Measurements from ENCODE around the gene PALD1. TPM values are rescaled to one million over a fixed set of nuclear protein-coding genes. Genes with fewer than 3 reads are reported as not detected.
A peak's percentile ranks its signal among the peaks of the same experiment; 100 is the strongest.

PALD1 gene
- polyA plus RNA-seq, 2 donors: 2.1 to 3.4 TPM

DNA sequence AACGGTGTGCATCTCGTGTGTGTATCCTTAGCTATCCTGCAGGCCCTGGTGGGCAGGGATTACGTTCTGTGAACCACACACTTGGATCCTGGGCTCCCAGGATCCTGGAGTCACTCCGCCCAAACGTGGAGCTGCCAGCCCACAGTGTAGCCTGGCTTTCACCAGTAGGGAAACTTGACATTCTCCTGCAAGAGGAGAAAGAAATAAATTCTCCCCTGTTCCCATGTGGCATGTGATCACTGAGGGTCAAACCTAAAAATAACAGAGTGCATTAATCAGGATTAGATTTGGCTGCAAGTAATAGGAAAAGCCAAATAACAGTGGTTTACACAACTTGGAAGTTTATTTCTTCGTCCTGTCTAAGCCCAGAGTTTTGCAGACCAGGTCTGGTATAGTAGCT, 32.3 kb downstream of the PALD1 start:
- no peak overlapping the region for H3K27ac ChIP-seq (ENCODE audit: low read depth in 2 of 2, low read length in 1 of 2)
- peaks cover 2 to 5% of the 10 kb centered on the region in 2 donors for H3K4me1 ChIP-seq (ENCODE audit: control insufficient read depth in 2 of 2, insufficient read depth in 2 of 2, low read length in 1 of 2)
- 56 to 59% methylated on average over 6 of the region's 6 CpGs for WGBS, 2 donors

DNA sequence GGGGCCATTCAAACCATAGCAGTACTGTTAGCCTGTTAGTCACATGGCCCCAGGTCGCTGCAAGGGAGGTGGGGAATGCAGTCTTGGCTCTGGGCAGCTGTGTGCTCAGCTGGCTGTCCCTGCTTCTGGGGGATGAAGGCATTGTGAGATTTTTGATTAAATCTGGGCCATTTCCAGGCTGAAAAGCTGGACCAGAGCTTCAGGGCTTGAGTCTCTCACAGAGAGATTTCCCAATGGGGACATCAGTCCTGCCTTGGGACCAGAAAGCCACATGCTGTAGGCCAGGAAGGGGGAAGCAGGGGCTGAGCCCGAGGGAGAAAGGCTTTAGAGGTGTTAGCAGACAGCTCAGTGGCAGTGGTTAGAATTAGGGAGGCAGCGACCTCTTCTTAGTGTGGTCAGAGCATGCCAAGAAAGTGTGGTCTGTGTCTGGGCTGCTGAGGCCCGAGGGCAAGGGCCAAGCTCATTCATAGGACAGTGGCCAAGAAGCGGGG, 33.6 kb downstream of the PALD1 start:
- no peaks in the 10 kb centered on the region for H3K27me3 ChIP-seq (ENCODE audit: control insufficient read depth in 1 of 2, insufficient read depth in 2 of 2, low read length in 2 of 2)
- H3K9me3 ChIP-seq (ENCODE audit: control insufficient read depth in 2 of 2, insufficient read depth in 1 of 2, low read depth in 1 of 2, low read length in 1 of 2): no peaks in the 10 kb centered on the region
- H3K4me1 ChIP-seq (ENCODE audit: control insufficient read depth in 2 of 2, insufficient read depth in 2 of 2, low read length in 1 of 2): peaks cover 2 to 5% of the 10 kb centered on the region in 2 donors
- H3K4me3 ChIP-seq (ENCODE audit: low read depth in 1 of 2, low read length in 2 of 2): no peak overlapping the region
- WGBS, 2 donors: 39 to 60% methylated on average over 5 of the region's 5 CpGs
- H3K36me3 ChIP-seq (ENCODE audit: control insufficient read depth in 2 of 2, insufficient read depth in 2 of 2, low read length in 1 of 2): no peaks in the 10 kb centered on the region
- H3K27ac ChIP-seq (ENCODE audit: low read depth in 2 of 2, low read length in 1 of 2): peak overlapping the region in 1 of 2 donors; percentile 6

More for the DNA sequence above, 32.3 kb downstream of the PALD1 start:
- Histone ChIP-seq H3K36me3 (ENCODE audit: control insufficient read depth in 2 of 2, insufficient read depth in 2 of 2, low read length in 1 of 2) (no peaks in the 10 kb centered on the region), H3K9me3 (ENCODE audit: control insufficient read depth in 2 of 2, insufficient read depth in 1 of 2, low read depth in 1 of 2, low read length in 1 of 2) (no peaks in the 10 kb centered on the region), H3K27me3 (ENCODE audit: control insufficient read depth in 1 of 2, insufficient read depth in 2 of 2, low read length in 2 of 2) (no peaks in the 10 kb centered on the region), H3K4me3 (ENCODE audit: low read depth in 1 of 2, low read length in 2 of 2) (no peak overlapping the region)

GRCh38 chr10:70513848-70514309, 35.3 kb downstream of the PALD1 start:
- WGBS, 2 donors: 57 to 61% methylated on average over 14 of the region's 14 CpGs

GRCh38 chr10:70514591-70514990, 36.0 kb downstream of the PALD1 start:
- H3K27ac ChIP-seq (ENCODE audit: low read depth in 2 of 2, low read length in 1 of 2): no peak overlapping the region
- no peak overlapping the region for H3K4me3 ChIP-seq (ENCODE audit: low read depth in 1 of 2, low read length in 2 of 2)
- peaks cover 0 to 2% of the 10 kb centered on the region in 2 donors for H3K4me1 ChIP-seq (ENCODE audit: control insufficient read depth in 2 of 2, insufficient read depth in 2 of 2, low read length in 1 of 2)
- H3K27me3 ChIP-seq (ENCODE audit: control insufficient read depth in 1 of 2, insufficient read depth in 2 of 2, low read length in 2 of 2): no peaks in the 10 kb centered on the region
- no peaks in the 10 kb centered on the region for H3K9me3 ChIP-seq (ENCODE audit: control insufficient read depth in 2 of 2, insufficient read depth in 1 of 2, low read depth in 1 of 2, low read length in 1 of 2)
- WGBS, 2 donors: 80 to 83% methylated on average over 8 of the region's 8 CpGs
- H3K36me3 ChIP-seq (ENCODE audit: control insufficient read depth in 2 of 2, insufficient read depth in 2 of 2, low read length in 1 of 2): no peaks in the 10 kb centered on the region

More at GRCh38 chr10:70513848-70514309, 35.3 kb downstream of the PALD1 start:
- Histone ChIP-seq H3K4me1 (ENCODE audit: control insufficient read depth in 2 of 2, insufficient read depth in 2 of 2, low read length in 1 of 2) (peaks cover 0 to 2% of the 10 kb centered on the region in 2 donors), H3K36me3 (ENCODE audit: control insufficient read depth in 2 of 2, insufficient read depth in 2 of 2, low read length in 1 of 2) (no peaks in the 10 kb centered on the region), H3K4me3 (ENCODE audit: low read depth in 1 of 2, low read length in 2 of 2) (no peak overlapping the region), H3K9me3 (ENCODE audit: control insufficient read depth in 2 of 2, insufficient read depth in 1 of 2, low read depth in 1 of 2, low read length in 1 of 2) (no peaks in the 10 kb centered on the region), H3K27me3 (ENCODE audit: control insufficient read depth in 1 of 2, insufficient read depth in 2 of 2, low read length in 2 of 2) (no peaks in the 10 kb centered on the region), H3K27ac (ENCODE audit: low read depth in 2 of 2, low read length in 1 of 2) (no peak overlapping the region)

- H3K4me1 ChIP-seq (ENCODE audit: control insufficient read depth in 2 of 2, insufficient read depth in 2 of 2, low read length in 1 of 2): peaks cover 0 to 2% of the 10 kb centered on the region in 2 donors
Observed at GRCh38 chr10:70515035-70515667, 36.6 kb downstream of the PALD1 start.

GRCh38 chr10:70518695-70519094, 40.1 kb downstream of the PALD1 start:
- no peaks in the 10 kb centered on the region for H3K27me3 ChIP-seq (ENCODE audit: control insufficient read depth in 1 of 2, insufficient read depth in 2 of 2, low read length in 2 of 2)
- H3K4me1 ChIP-seq (ENCODE audit: control insufficient read depth in 2 of 2, insufficient read depth in 2 of 2, low read length in 1 of 2): peaks cover 0 to 2% of the 10 kb centered on the region in 2 donors
- 83 to 85% methylated on average over 5 of the region's 5 CpGs for WGBS, 2 donors
- H3K36me3 ChIP-seq (ENCODE audit: control insufficient read depth in 2 of 2, insufficient read depth in 2 of 2, low read length in 1 of 2): no peaks in the 10 kb centered on the region
- H3K9me3 ChIP-seq (ENCODE audit: control insufficient read depth in 2 of 2, insufficient read depth in 1 of 2, low read depth in 1 of 2, low read length in 1 of 2): no peaks in the 10 kb centered on the region
- no peak overlapping the region for H3K4me3 ChIP-seq (ENCODE audit: low read depth in 1 of 2, low read length in 2 of 2)
- H3K27ac ChIP-seq (ENCODE audit: low read depth in 2 of 2, low read length in 1 of 2): no peak overlapping the region

More at GRCh38 chr10:70515035-70515667, 36.6 kb downstream of the PALD1 start:
- Histone ChIP-seq H3K4me3 (ENCODE audit: low read depth in 1 of 2, low read length in 2 of 2) (no peak overlapping the region), H3K27ac (ENCODE audit: low read depth in 2 of 2, low read length in 1 of 2) (no peak overlapping the region), H3K9me3 (ENCODE audit: control insufficient read depth in 2 of 2, insufficient read depth in 1 of 2, low read depth in 1 of 2, low read length in 1 of 2) (no peaks in the 10 kb centered on the region), H3K27me3 (ENCODE audit: control insufficient read depth in 1 of 2, insufficient read depth in 2 of 2, low read length in 2 of 2) (no peaks in the 10 kb centered on the region), H3K36me3 (ENCODE audit: control insufficient read depth in 2 of 2, insufficient read depth in 2 of 2, low read length in 1 of 2) (no peaks in the 10 kb centered on the region)
- 82 to 84% methylated on average over 8 of the region's 8 CpGs for WGBS, 2 donors

GRCh38 chr10:70523057-70523456, 44.5 kb downstream of the PALD1 start:
- Histone ChIP-seq H3K9me3 (ENCODE audit: control insufficient read depth in 2 of 2, insufficient read depth in 1 of 2, low read depth in 1 of 2, low read length in 1 of 2) (no peaks in the 10 kb centered on the region), H3K4me1 (ENCODE audit: control insufficient read depth in 2 of 2, insufficient read depth in 2 of 2, low read length in 1 of 2) (peaks cover 0 to 2% of the 10 kb centered on the region in 2 donors), H3K36me3 (ENCODE audit: control insufficient read depth in 2 of 2, insufficient read depth in 2 of 2, low read length in 1 of 2) (no peaks in the 10 kb centered on the region), H3K4me3 (ENCODE audit: low read depth in 1 of 2, low read length in 2 of 2) (no peak overlapping the region), H3K27me3 (ENCODE audit: control insufficient read depth in 1 of 2, insufficient read depth in 2 of 2, low read length in 2 of 2) (no peaks in the 10 kb centered on the region), H3K27ac (ENCODE audit: low read depth in 2 of 2, low read length in 1 of 2) (no peak overlapping the region)
- 62 to 81% methylated on average over 6 of the region's 6 CpGs for WGBS, 2 donors

GRCh38 chr10:70523549-70523948, 45.0 kb downstream of the PALD1 start:
- H3K36me3 ChIP-seq (ENCODE audit: control insufficient read depth in 2 of 2, insufficient read depth in 2 of 2, low read length in 1 of 2): peaks cover 0 to 2% of the 10 kb centered on the region in 2 donors
- H3K27ac ChIP-seq (ENCODE audit: low read depth in 2 of 2, low read length in 1 of 2): no peak overlapping the region
- no peaks in the 10 kb centered on the region for H3K27me3 ChIP-seq (ENCODE audit: control insufficient read depth in 1 of 2, insufficient read depth in 2 of 2, low read length in 2 of 2)
- peaks cover 0 to 2% of the 10 kb centered on the region in 2 donors for H3K4me1 ChIP-seq (ENCODE audit: control insufficient read depth in 2 of 2, insufficient read depth in 2 of 2, low read length in 1 of 2)
- WGBS, 2 donors: 60 to 71% methylated on average over 4 of the region's 4 CpGs
- no peak overlapping the region for H3K4me3 ChIP-seq (ENCODE audit: low read depth in 1 of 2, low read length in 2 of 2)
- H3K9me3 ChIP-seq (ENCODE audit: control insufficient read depth in 2 of 2, insufficient read depth in 1 of 2, low read depth in 1 of 2, low read length in 1 of 2): no peaks in the 10 kb centered on the region

DNA sequence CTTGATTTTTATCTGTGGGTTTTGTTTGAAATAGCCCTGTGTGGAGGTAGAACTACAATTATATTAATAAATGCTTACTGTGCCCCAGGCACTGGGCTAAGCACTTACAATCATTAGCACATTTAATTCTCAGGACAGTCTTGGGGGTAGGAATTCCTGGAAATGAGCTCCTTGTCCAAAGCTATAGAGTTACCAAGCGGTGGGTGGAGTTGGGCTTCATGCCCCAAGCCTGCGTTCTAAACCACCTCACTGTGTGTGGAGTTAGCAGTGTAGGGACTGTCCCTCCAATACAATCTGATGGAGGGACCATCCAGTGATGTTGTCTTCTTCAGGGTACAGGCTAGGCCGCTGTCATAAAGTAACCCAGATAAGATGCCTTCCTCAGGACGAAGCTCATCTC, 49.7 kb downstream of the PALD1 start:
- Histone ChIP-seq H3K27me3 (ENCODE audit: control insufficient read depth in 1 of 2, insufficient read depth in 2 of 2, low read length in 2 of 2) (no peaks in the 10 kb centered on the region), H3K4me3 (ENCODE audit: low read depth in 1 of 2, low read length in 2 of 2) (no peak overlapping the region), H3K27ac (ENCODE audit: low read depth in 2 of 2, low read length in 1 of 2) (no peak overlapping the region), H3K4me1 (ENCODE audit: control insufficient read depth in 2 of 2, insufficient read depth in 2 of 2, low read length in 1 of 2) (peaks cover 0 to 2% of the 10 kb centered on the region in 2 donors), H3K36me3 (ENCODE audit: control insufficient read depth in 2 of 2, insufficient read depth in 2 of 2, low read length in 1 of 2) (peaks cover 0 to 8% of the 10 kb centered on the region in 2 donors), H3K9me3 (ENCODE audit: control insufficient read depth in 2 of 2, insufficient read depth in 1 of 2, low read depth in 1 of 2, low read length in 1 of 2) (no peaks in the 10 kb centered on the region)
- 84% methylated on average over 4 of the region's 4 CpGs for WGBS, 2 donors

All from esophagus (tissue), 2 donors.